ENCODE data around the gene FANCM. TPM values are rescaled to one million over a fixed set of nuclear protein-coding genes. Genes with fewer than 3 reads are reported as not detected.

The FANCM gene, protein sequence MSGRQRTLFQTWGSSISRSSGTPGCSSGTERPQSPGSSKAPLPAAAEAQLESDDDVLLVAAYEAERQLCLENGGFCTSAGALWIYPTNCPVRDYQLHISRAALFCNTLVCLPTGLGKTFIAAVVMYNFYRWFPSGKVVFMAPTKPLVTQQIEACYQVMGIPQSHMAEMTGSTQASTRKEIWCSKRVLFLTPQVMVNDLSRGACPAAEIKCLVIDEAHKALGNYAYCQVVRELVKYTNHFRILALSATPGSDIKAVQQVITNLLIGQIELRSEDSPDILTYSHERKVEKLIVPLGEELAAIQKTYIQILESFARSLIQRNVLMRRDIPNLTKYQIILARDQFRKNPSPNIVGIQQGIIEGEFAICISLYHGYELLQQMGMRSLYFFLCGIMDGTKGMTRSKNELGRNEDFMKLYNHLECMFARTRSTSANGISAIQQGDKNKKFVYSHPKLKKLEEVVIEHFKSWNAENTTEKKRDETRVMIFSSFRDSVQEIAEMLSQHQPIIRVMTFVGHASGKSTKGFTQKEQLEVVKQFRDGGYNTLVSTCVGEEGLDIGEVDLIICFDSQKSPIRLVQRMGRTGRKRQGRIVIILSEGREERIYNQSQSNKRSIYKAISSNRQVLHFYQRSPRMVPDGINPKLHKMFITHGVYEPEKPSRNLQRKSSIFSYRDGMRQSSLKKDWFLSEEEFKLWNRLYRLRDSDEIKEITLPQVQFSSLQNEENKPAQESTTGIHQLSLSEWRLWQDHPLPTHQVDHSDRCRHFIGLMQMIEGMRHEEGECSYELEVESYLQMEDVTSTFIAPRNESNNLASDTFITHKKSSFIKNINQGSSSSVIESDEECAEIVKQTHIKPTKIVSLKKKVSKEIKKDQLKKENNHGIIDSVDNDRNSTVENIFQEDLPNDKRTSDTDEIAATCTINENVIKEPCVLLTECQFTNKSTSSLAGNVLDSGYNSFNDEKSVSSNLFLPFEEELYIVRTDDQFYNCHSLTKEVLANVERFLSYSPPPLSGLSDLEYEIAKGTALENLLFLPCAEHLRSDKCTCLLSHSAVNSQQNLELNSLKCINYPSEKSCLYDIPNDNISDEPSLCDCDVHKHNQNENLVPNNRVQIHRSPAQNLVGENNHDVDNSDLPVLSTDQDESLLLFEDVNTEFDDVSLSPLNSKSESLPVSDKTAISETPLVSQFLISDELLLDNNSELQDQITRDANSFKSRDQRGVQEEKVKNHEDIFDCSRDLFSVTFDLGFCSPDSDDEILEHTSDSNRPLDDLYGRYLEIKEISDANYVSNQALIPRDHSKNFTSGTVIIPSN (N-terminal part only)
- 7.6 and 12.5 TPM in 2 replicates for total RNA-seq

GRCh38 chr14:45135659-45136395, at the start of gene FANCM:
Gene FANCM, plus strand, starts transcription at chr14:45135930. Its CDS starts 102 bp downstream, at chr14:45136032.

DNA sequence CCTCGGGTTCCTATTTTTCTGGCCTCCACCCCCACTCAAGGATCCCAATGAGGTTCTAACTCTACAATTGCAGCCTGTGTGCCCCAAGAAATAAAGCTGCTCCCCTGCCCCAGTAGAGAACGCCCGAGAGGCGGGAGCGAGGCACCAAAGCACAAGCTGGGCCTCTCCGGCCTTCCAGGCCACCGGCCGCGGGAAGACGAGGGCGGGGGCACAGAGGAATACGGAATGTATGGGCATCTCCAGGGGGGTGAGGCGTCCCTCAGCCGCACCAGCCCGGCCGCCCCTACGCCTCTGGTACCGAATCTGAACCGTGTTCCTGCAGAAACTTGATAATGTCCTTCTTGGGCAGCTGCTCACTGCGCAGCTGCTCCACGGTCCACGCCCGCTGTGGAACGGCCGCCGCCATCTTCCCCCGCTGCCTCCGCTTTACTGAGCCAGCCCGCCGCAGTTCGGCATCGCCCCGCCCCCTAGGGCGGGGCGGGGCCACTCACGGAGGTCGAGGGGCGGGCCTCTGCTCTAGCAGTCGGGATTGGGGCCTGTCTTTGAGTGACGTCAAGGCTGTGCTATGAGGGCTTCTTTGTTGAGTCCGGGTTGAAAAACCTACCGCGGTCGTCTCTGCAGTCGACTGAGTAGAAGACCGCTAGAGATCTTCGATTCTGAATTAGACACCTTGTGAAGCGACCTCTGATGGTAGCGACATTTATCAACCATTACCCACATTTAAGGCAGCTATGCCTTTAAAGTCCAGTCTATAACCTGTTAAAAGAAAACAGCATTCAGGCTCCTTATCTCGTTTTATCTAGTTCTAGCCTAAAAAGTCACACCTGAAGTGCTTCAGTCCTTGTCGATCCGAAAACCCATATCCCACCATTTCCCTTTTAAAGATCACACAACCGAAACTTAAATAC, 1.4 kb upstream of the FANCM start, which contains the start of gene FKBP3:
Gene FKBP3 (minus strand): TSS at position 431 of the 908 bp plus-strand sequence. CDS start 25 bp downstream, at position 406.

Other genes with a start within 250 kb of the FANCM start
- gene KLHL28, start 174.0 kb upstream of the FANCM start, total RNA-seq, result 7.3 and 13.8 TPM in 2 replicates
- 13.0 and 20.6 TPM in 2 replicates for gene TOGARAM1, start 173.7 kb upstream of the FANCM start, total RNA-seq
- 31.4 and 45.7 TPM in 2 replicates for gene PRPF39, start 51.8 kb upstream of the FANCM start, total RNA-seq
- 21.1 and 40.5 TPM in 2 replicates for gene FKBP3, start 1.4 kb upstream of the FANCM start, total RNA-seq
- gene MIS18BP1, start 117.3 kb downstream of the FANCM start, total RNA-seq, result 23.1 and 35.7 TPM in 2 replicates